HG03378 (cell line): ENCODE measurements around the gene TEX44.
"Not testable (repeated sequence)": the region's sequence is repeated elsewhere in the genome, so short reads cannot be mapped to it uniquely, and the experiment has no call there.

ENCODE experiments used
- ATAC-seq: cut with Tn5 transposase; IDR thresholded peaks from one replicate; pipeline ENCODE4 v1.9.1; 2021; ENCODE audit warnings: mild to moderate bottlenecking, moderate library complexity; ENCODE audit not compliant: unreplicated experiment

Gene TEX44

DNA sequence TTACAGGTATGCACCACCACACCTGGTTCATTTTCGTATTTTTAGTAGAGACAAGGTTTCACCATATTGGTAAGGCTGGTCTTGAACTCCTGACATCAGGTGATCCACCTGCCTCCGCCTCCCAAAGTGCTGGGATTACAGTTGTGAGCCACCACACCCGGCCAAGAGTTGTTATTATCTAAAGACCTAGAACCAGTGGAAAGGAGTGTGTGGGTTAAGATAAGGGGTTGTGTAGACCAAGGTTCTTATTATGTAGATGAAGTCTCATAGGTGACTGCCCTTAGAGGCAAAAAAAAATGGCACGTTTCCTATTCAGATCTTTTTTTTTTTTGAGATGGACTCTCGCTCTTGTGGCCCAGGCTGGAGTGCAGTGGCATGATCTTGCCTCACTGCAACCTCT lies 21.7 kb upstream of the TEX44 start:
- ATAC-seq: not testable (repeated sequence)

DNA sequence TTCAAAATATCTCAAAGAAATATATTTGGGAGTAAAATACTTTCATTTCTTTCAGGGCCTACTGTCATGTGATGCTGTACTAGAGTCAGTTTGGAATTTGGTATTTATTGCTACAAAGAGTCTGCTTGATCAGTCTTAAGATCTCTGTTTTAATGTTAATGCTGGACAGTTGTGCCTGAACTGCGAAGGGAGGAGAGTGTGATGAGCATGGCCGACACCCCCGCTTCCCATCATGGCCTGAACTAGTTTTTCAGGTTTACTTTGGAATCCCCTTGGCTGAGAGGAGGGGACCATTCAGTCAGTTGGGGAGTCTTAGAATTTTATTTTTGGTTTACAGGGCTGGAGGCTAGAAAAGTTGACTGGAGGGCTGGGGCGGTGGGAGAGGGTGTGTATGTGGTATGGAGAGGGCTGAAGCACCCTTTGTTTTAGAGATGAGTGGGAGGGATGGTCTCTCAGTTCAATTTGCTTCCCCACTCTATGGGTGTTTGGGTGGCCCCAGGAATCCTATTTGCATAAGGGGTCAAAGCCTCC lies 20.9 kb upstream of the TEX44 start:
- ATAC-seq: no peak

GRCh38 chr2:231573096-231573495 lies 19.6 kb upstream of the TEX44 start:
- ATAC-seq: no peak

- no peak for ATAC-seq
Measured at GRCh38 chr2:231573698-231574421, 18.8 kb upstream of the TEX44 start.

DNA sequence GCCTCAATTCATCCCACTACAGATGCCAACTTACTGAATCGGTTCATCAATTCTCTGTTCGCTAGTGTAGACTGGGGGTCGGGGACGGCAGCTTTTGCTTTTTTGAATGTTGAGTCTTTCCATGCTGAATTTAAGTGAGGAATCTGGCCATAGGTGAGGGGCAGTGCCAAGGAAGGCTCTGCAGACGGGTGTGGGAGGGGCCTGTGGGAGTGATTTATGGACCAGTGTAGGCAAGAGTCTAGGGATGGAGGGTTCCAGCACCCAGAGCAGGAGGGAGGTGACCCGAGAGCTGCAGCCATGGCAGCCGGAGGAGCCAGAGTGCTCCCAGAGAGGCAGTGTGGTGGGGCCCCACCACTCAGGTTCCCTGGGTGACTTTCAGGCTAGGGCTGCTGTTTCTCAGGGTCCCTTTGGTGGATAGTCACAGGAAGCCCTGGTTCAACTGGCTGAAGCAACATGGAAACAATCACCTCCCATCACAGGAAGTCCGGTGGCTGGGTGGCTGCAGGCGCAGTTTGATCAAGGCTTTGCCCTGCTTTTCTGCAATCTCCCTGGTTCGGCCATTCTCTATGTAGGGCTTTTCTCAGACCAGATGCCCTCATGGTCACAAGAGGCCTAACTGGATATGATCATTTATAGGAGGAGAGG lies 16.9 kb upstream of the TEX44 start:
- ATAC-seq: no peak

GRCh38 chr2:231576465-231576864 lies 16.2 kb upstream of the TEX44 start:
- no peak for ATAC-seq

DNA sequence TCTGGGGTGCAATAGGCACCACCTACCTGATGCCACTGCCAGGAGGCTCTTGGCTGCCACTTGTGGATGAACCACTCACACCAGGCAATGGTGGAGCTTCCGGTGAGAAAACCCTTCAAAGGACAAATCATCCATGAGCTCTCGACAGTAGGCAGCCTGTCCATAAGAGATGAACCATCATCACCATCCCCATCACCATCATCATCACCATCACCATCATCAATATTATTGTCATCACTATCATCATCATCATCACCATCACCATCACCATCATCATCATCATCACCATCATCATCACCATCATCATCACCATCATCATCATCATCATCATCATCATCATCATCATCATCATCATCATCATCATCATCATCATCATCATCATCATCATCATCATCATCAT lies 14.0 kb upstream of the TEX44 start:
- not testable (repeated sequence) for ATAC-seq

GRCh38 chr2:231579560-231579959 lies 13.1 kb upstream of the TEX44 start:
- no peak for ATAC-seq

GRCh38 chr2:231581328-231581727 lies 11.3 kb upstream of the TEX44 start:
- no peak for ATAC-seq

DNA sequence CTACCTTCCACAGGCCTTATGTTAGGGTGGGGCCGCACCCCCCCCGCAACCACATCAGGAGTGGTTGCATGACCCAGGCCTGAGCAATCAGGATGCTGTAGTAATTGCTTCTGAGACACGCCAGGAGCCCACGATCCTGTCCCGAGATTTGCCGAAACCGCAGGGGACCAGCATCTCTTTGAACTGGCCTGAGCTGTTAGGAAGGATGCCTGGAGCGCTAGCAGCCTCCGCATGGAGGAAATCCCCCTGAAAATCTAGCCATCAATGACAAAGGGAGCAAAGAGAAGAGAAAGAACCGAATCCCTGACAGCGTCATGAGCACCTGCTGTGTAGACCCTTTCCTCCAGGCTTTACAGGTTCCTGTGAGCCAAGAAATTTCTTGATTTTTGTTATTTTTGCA lies 8.7 kb upstream of the TEX44 start:
- ATAC-seq: no peak

GRCh38 chr2:231587744-231588143 lies 4.9 kb upstream of the TEX44 start:
- ATAC-seq: not testable (repeated sequence)

DNA sequence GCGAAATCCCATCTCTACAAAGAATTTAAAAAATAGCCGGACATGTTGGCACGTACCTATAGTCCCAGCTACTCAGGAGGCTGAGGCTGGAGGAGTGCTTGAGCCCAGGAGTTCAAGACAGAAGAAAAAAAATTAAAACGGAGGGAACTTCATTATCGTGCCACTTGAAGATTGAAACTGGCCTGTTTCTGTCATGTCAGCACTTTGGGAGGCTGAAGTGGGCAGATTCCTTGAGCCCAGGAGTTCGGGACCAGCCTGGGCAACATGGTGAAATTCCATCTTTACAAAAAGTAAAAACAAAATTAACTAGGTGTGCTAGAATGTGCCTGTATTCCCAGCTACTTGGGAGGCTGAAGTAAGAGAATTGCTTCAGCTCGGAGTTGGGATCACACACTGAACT lies 3.0 kb upstream of the TEX44 start:
- no peak for ATAC-seq

- no peak for ATAC-seq
Measured at GRCh38 chr2:231590614-231591013, 2.0 kb upstream of the TEX44 start.

GRCh38 chr2:231593666-231594065 lies 1.0 kb downstream of the TEX44 start:
- no peak for ATAC-seq

GRCh38 chr2:231597014-231597611 lies 4.4 kb downstream of the TEX44 start:
- peak; percentile 58 for ATAC-seq

- no peak for ATAC-seq
Measured at GRCh38 chr2:231597627-231598026, 5.0 kb downstream of the TEX44 start.

- no peak for ATAC-seq
Measured at GRCh38 chr2:231600619-231601355, 8.1 kb downstream of the TEX44 start.

- ATAC-seq: peak; percentile 39
Measured at GRCh38 chr2:231601356-231602229, 8.9 kb downstream of the TEX44 start.

GRCh38 chr2:231602859-231603467 lies 10.3 kb downstream of the TEX44 start:
- ATAC-seq: no peak
